H9 (cell line): ENCODE results near the gene LNPK. TPM values are rescaled to one million over a fixed set of nuclear protein-coding genes. Genes with fewer than 3 reads are reported as not detected.

ENCODE experiments used
- DNase-seq: peaks from one replicate; pipeline ENCODE4 v3.0.0-alpha.2; 2017
- H2AFZ ChIP-seq: one replicate; pipeline ENCODE4 v1.6.1; 2013; ENCODE audit warnings: mild to moderate bottlenecking, low read length, control low read depth, moderate library complexity
- H2AK5ac ChIP-seq: 2 replicates; pipeline ENCODE4 v1.6.1; 2013; ENCODE audit warnings: low read length, control low read depth, mixed read lengths; ENCODE audit not compliant: insufficient read length
- H2BK120ac ChIP-seq: one replicate; pipeline ENCODE4 v1.6.1; 2013; ENCODE audit warnings: low read depth, mild to moderate bottlenecking, low read length, control low read depth, inconsistent platforms; ENCODE audit not compliant: poor library complexity, severe bottlenecking
- H2BK12ac ChIP-seq: 2 replicates; pipeline ENCODE4 v1.6.1; 2013; ENCODE audit warnings: low read length, control low read depth, mixed read lengths, low read depth; ENCODE audit not compliant: insufficient read length
- H2BK15ac ChIP-seq: 2 replicates; pipeline ENCODE4 v1.6.1; 2013; ENCODE audit warnings: low read depth, low read length, control low read depth
- H2BK20ac ChIP-seq: one replicate; pipeline ENCODE4 v1.6.1; 2013; ENCODE audit warnings: low read depth, mild to moderate bottlenecking, low read length, control low read depth, inconsistent platforms; ENCODE audit not compliant: poor library complexity, severe bottlenecking
- H2BK5ac ChIP-seq: 2 replicates; pipeline ENCODE4 v1.6.1; 2013; ENCODE audit warnings: low read length, control low read depth, mixed read lengths; ENCODE audit not compliant: insufficient read length
- H3K14ac ChIP-seq: 2 replicates; pipeline ENCODE4 v1.6.1; 2013; ENCODE audit warnings: low read length, control low read depth; ENCODE audit not compliant: insufficient read depth
- H3K18ac ChIP-seq: 2 replicates; pipeline ENCODE4 v1.6.1; 2013; ENCODE audit warnings: low read depth, mild to moderate bottlenecking, mixed read lengths, low read length, control low read depth; ENCODE audit not compliant: insufficient read length
- H3K23ac ChIP-seq: 2 replicates; pipeline ENCODE4 v1.6.1; 2013; ENCODE audit warnings: low read length, control low read depth, mixed read lengths, low read depth; ENCODE audit not compliant: insufficient read length
- H3K23me2 ChIP-seq: 2 replicates; pipeline ENCODE4 v1.6.1; 2013; ENCODE audit warnings: low read depth, mild to moderate bottlenecking, mixed read lengths, low read length, control low read depth; ENCODE audit not compliant: insufficient read length, poor library complexity, severe bottlenecking
- H3K27ac ChIP-seq: 2 replicates; pipeline ENCODE4 v1.5.1; 2013; ENCODE audit warnings: low read length, control low read depth, mixed read lengths, low read depth; ENCODE audit not compliant: insufficient read length
- H3K27me3 ChIP-seq: 2 replicates; pipeline ENCODE4 v1.6.1; 2013; ENCODE audit warnings: low read length, control low read depth, inconsistent platforms; ENCODE audit not compliant: insufficient read depth
- H3K4ac ChIP-seq: 2 replicates; pipeline ENCODE4 v1.6.1; 2013; ENCODE audit warnings: low read depth, mild to moderate bottlenecking, control low read depth, inconsistent platforms, low read length, moderate library complexity
- H3K4me1 ChIP-seq: 2 replicates; pipeline ENCODE4 v1.6.1; 2013; ENCODE audit warnings: low read length, control low read depth, inconsistent platforms; ENCODE audit not compliant: insufficient read depth
- H3K4me2 ChIP-seq: 2 replicates; pipeline ENCODE4 v1.6.1; 2013; ENCODE audit warnings: low read length, control low read depth, mixed read lengths; ENCODE audit not compliant: insufficient read length, insufficient read depth
- H3K56ac ChIP-seq: 2 replicates; pipeline ENCODE4 v1.6.1; 2013; ENCODE audit warnings: low read depth, mild to moderate bottlenecking, mixed read lengths, low read length, control low read depth; ENCODE audit not compliant: insufficient read length
- H3K79me1 ChIP-seq: 2 replicates; pipeline ENCODE4 v1.6.1; 2013; ENCODE audit warnings: low read depth, mild to moderate bottlenecking, moderate library complexity, low read length, control low read depth, inconsistent platforms; ENCODE audit not compliant: insufficient read depth, poor library complexity, severe bottlenecking
- H3K79me2 ChIP-seq: 2 replicates; pipeline ENCODE4 v1.6.1; 2013; ENCODE audit warnings: low read length, control low read depth, inconsistent platforms; ENCODE audit not compliant: insufficient read depth
- H3K9ac ChIP-seq: 2 replicates; pipeline ENCODE4 v1.6.1; 2013; ENCODE audit warnings: low read length, control low read depth, mixed read lengths; ENCODE audit not compliant: insufficient read length; ENCODE audit errors: extremely low read depth
- H3K9me3 ChIP-seq: one replicate; pipeline ENCODE4 v1.6.1; 2013; ENCODE audit warnings: low read depth, low read length, inconsistent platforms; ENCODE audit not compliant: control insufficient read depth
- H3T11ph ChIP-seq: one replicate; pipeline ENCODE4 v1.6.1; 2013; ENCODE audit warnings: mild to moderate bottlenecking, low read length, control low read depth, inconsistent platforms
- H4K20me1 ChIP-seq: one replicate; pipeline ENCODE4 v1.6.1; 2013; ENCODE audit not compliant: control insufficient read depth, insufficient read length, insufficient read depth
- H4K5ac ChIP-seq: 2 replicates; pipeline ENCODE4 v1.6.1; 2013; ENCODE audit warnings: low read depth, mild to moderate bottlenecking, mixed read lengths, low read length, control low read depth; ENCODE audit not compliant: insufficient read length
- H4K8ac ChIP-seq: replicated peaks from 2 replicates; pipeline ENCODE4 v1.6.1; 2013; ENCODE audit warnings: low read length, control low read depth, mixed read lengths, low read depth; ENCODE audit not compliant: insufficient read length
- H4K91ac ChIP-seq: 2 replicates; pipeline ENCODE4 v1.6.1; 2013; ENCODE audit warnings: low read depth, mild to moderate bottlenecking, moderate library complexity, mixed read lengths, low read length, control low read depth; ENCODE audit not compliant: insufficient read length
- H3K27ac Mint-ChIP-seq, 3 experiments: 2 replicates in 2 of 3; 3 replicates in 1 of 3; pipeline ENCODE4 v1.8.0; 2020 to 2021; ENCODE audit warnings: mixed read lengths in 3 of 3, mild to moderate bottlenecking in 1 of 3, moderate library complexity in 1 of 3
- H3K27me3 Mint-ChIP-seq: 2 replicates; pipeline ENCODE4 v1.8.0; 2021; ENCODE audit warnings: low read depth, mild to moderate bottlenecking, moderate library complexity, mixed read lengths
- H3K36me3 Mint-ChIP-seq, 3 experiments: 2 replicates in 2 of 3; 3 replicates in 1 of 3; pipeline ENCODE4 v1.8.0; 2020 to 2021; ENCODE audit warnings: low read depth in 3 of 3, mixed read lengths in 3 of 3; ENCODE audit not compliant: insufficient read depth in 1 of 3
- H3K4me1 Mint-ChIP-seq, 2 experiments: 2 replicates each; pipeline ENCODE4 v1.8.0; 2020; ENCODE audit warnings: mixed read lengths in 2 of 2
- H3K4me3 Mint-ChIP-seq, 2 experiments: 2 replicates in 1 of 2; 3 replicates in 1 of 2; pipeline ENCODE4 v1.8.0; 2020 to 2021; ENCODE audit warnings: mild to moderate bottlenecking in 2 of 2, mixed read lengths in 2 of 2, moderate library complexity in 1 of 2
- H3K9me3 Mint-ChIP-seq, 2 experiments: 2 replicates in 1 of 2; 3 replicates in 1 of 2; pipeline ENCODE4 v1.8.0; 2020; ENCODE audit warnings: mild to moderate bottlenecking in 2 of 2, mixed read lengths in 2 of 2, moderate library complexity in 1 of 2
- WGBS: extraction: QIAGEN DNeasy Blood & Tissue Kit; methylation state at CpG from one replicate; pipeline ENCODE4 v1.1.7; 2013; ENCODE audit warnings: missing lambda C conversion rate, low lambda C conversion rate, mixed read lengths; ENCODE audit not compliant: insufficient read length; ENCODE audit errors: extremely low coverage; 5-methylcytosine and 5-hydroxymethylcytosine counted together
- total RNA-seq: library from RNA; stranded (reverse); gene quantifications from 2 replicates; pipeline ENCODE4 v1.2.1, GENCODE V29; 2021
- TF ChIP-seq, protein P1 (sequence below): fragments of 200-600 bp; sonication (generic); conservative IDR thresholded peaks from 3 replicates; pipeline ENCODE4 v1.8.0; 2021; ENCODE audit warnings: antibody characterized with exemption, mild to moderate bottlenecking

LNPK gene
- total RNA-seq, 1 experiment from 2014 or later = 8.5 TPM

DNA sequence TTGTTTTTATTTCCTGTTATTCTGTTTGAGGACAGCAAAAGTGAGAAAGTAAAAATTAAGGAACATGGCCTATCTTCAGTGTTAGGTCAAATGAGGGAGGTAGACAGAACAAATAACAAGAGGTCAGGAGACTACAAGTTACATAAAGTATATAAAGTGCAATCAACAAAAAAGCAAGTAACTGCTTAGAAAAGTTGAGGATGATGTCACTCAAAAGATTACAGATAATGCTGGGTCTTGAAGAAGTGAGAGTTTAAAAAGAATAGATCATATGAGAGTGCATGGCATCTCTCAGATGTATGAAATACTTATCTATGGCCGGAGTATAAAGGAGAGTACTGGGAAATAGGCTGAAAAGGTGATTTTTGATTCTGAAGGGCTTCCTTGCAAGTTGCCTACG is 79.9 kb downstream of the LNPK start:
- Histone ChIP-seq H3K23me2 (no peaks in the 10 kb centered on the region), H3K4ac (no peak overlapping the region), H3K79me1 (no peaks in the 10 kb centered on the region), H3T11ph (no peak overlapping the region), H4K5ac (no peak overlapping the region), H4K91ac (no peak overlapping the region), H3K18ac (no peak overlapping the region), H3K4me2 (no peak overlapping the region), H2BK15ac (no peak overlapping the region), H4K8ac (no peak overlapping the region), H3K27ac (no peak overlapping the region), H2AK5ac (no peak overlapping the region), H2BK5ac (no peak overlapping the region), H3K9ac (no peak overlapping the region), H3K23ac (no peak overlapping the region), H2BK120ac (no peak overlapping the region), H3K14ac (no peak overlapping the region), H3K56ac (no peak overlapping the region), H3K4me1 (no peaks in the 10 kb centered on the region; the same call in 1 of the 2 replicates), H3K27me3 (no peaks in the 10 kb centered on the region), H3K9me3 (no peaks in the 10 kb centered on the region), H2AFZ (no peak overlapping the region), H4K20me1 (no peaks in the 10 kb centered on the region), H3K79me2 (no peaks in the 10 kb centered on the region), H2BK20ac (no peak overlapping the region), H2BK12ac (no peak overlapping the region)
- TF ChIP-seq, protein P1, sequence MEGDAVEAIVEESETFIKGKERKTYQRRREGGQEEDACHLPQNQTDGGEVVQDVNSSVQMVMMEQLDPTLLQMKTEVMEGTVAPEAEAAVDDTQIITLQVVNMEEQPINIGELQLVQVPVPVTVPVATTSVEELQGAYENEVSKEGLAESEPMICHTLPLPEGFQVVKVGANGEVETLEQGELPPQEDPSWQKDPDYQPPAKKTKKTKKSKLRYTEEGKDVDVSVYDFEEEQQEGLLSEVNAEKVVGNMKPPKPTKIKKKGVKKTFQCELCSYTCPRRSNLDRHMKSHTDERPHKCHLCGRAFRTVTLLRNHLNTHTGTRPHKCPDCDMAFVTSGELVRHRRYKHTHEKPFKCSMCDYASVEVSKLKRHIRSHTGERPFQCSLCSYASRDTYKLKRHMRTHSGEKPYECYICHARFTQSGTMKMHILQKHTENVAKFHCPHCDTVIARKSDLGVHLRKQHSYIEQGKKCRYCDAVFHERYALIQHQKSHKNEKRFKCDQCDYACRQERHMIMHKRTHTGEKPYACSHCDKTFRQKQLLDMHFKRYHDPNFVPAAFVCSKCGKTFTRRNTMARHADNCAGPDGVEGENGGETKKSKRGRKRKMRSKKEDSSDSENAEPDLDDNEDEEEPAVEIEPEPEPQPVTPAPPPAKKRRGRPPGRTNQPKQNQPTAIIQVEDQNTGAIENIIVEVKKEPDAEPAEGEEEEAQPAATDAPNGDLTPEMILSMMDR = no peak
- no peaks in the 10 kb centered on the region for H3K27me3 Mint-ChIP-seq
- WGBS = no CpG with 5 or more reads among the region's 2 CpGs
- no peak for DNase-seq
- H3K4me1 Mint-ChIP-seq = peaks cover 10% of the 10 kb centered on the region in 2 experiments
- H3K36me3 Mint-ChIP-seq = no peaks in the 10 kb centered on the region
- H3K27ac Mint-ChIP-seq = no peak overlapping the region
- no peaks in the 10 kb centered on the region for H3K9me3 Mint-ChIP-seq
- no peak overlapping the region for H3K4me3 Mint-ChIP-seq
